ENCODE measurements around the gene NFE2. TPM values are rescaled to one million over a fixed set of nuclear protein-coding genes. Genes with fewer than 3 reads are reported as not detected.

The NFE2 gene
- total RNA-seq, 1 donor = 1.4 TPM

- TF ChIP-seq, protein P1, sequence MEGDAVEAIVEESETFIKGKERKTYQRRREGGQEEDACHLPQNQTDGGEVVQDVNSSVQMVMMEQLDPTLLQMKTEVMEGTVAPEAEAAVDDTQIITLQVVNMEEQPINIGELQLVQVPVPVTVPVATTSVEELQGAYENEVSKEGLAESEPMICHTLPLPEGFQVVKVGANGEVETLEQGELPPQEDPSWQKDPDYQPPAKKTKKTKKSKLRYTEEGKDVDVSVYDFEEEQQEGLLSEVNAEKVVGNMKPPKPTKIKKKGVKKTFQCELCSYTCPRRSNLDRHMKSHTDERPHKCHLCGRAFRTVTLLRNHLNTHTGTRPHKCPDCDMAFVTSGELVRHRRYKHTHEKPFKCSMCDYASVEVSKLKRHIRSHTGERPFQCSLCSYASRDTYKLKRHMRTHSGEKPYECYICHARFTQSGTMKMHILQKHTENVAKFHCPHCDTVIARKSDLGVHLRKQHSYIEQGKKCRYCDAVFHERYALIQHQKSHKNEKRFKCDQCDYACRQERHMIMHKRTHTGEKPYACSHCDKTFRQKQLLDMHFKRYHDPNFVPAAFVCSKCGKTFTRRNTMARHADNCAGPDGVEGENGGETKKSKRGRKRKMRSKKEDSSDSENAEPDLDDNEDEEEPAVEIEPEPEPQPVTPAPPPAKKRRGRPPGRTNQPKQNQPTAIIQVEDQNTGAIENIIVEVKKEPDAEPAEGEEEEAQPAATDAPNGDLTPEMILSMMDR (IDR thresholded peaks at IDR 0.05; ENCODE audit: extremely low read depth, low read depth, low read length) = no peak
- no peak overlapping the region for H3K27ac ChIP-seq (ENCODE audit: low read depth, low read length)
- H3K4me3 ChIP-seq (ENCODE audit: insufficient read depth, low read length) = no peak overlapping the region
- peaks cover 23% of the 10 kb centered on the region for H3K79me2 ChIP-seq (ENCODE audit: insufficient read depth, low read length)
- H3K4me1 ChIP-seq (ENCODE audit: insufficient read depth, low read length) = no peaks in the 10 kb centered on the region
- DNase-seq (ENCODE audit: insufficient read length, low spot score, missing footprints) = peak; percentile 54
- H2AFZ ChIP-seq (ENCODE audit: low read length) = no peak overlapping the region
- no peaks in the 10 kb centered on the region for H3K27me3 ChIP-seq (ENCODE audit: insufficient read depth, low read length)
- H3K9me3 ChIP-seq (ENCODE audit: low read depth, low read length) = no peaks in the 10 kb centered on the region
- H3K36me3 ChIP-seq (ENCODE audit: insufficient read depth, low read length) = peaks cover 65% of the 10 kb centered on the region
- H3K4me2 ChIP-seq (ENCODE audit: insufficient read depth, low read length) = no peak overlapping the region
- no peaks in the 10 kb centered on the region for H4K20me1 ChIP-seq (ENCODE audit: insufficient read depth, low read length)
Observed at GRCh38 chr12:54246011-54246641, 54.7 kb downstream of the NFE2 start.

Small RNA genes within 50 kb of the gene (small RNA-seq; reads per million reads assigned to genes)
- 609 reads per million, percentile 99 among the genes with 10 or more reads in this experiment for gene MIR148B
- not detected for gene RN7SL390P
- gene RN7SL744P = not detected
- not detected for gene RNU6-950P

Other genes starting within 250 kb of the NFE2 start
- 3.3 and 4.1 TPM in 2 replicates for gene HOXC4, start 247.2 kb downstream of the NFE2 start, total RNA-seq
- 23.5 and 36.5 TPM in 2 replicates for gene SMUG1, start 112.0 kb downstream of the NFE2 start, total RNA-seq
- 37.1 and 37.6 TPM in 2 replicates for gene CBX5, start 20.9 kb downstream of the NFE2 start, total RNA-seq
- gene HNRNPA1, start 20.3 kb downstream of the NFE2 start, total RNA-seq = 217 and 232 TPM in 2 replicates
- 96.9 and 104 TPM in 2 replicates for gene COPZ1, start 24.1 kb upstream of the NFE2 start, total RNA-seq
- gene GPR84, start 63.5 kb upstream of the NFE2 start, total RNA-seq = 0.36 TPM in 1 of 2 replicates, not detected in the other
- gene ZNF385A, start 83.7 kb upstream of the NFE2 start, total RNA-seq = 0.72 and 0.88 TPM in 2 replicates
- 336 and 401 TPM in 2 replicates for gene ITGA5, start 118.3 kb upstream of the NFE2 start, total RNA-seq
- not detected in 2 replicates for gene GTSF1, start 172.6 kb upstream of the NFE2 start, total RNA-seq
- gene NCKAP1L, start 196.7 kb upstream of the NFE2 start, total RNA-seq = under 0.01 and 0.36 TPM in 2 replicates
- gene PDE1B, start 248.6 kb upstream of the NFE2 start, total RNA-seq = under 0.01 TPM in 1 of 2 replicates, not detected in the other

Data from osteoblast (primary cell).